ENCODE measurements around the gene TMEM270. TPM values are rescaled to one million over a fixed set of nuclear protein-coding genes. Genes with fewer than 3 reads are reported as not detected.
A peak's percentile ranks its signal among the peaks of the same experiment; 100 is the strongest.
"Not testable (repeated sequence)": the region's sequence is repeated elsewhere in the genome, so short reads cannot be mapped to it uniquely, and the experiment has no call there.

The TMEM270 gene
- total RNA-seq, 1 donor from 2014 or later, result not detected

- peak; percentile 62 for DNase-seq (ENCODE audit: low spot score)
Observed at GRCh38 chr7:73831834-73832651, 28.9 kb upstream of the TMEM270 start.

- DNase-seq (ENCODE audit: low spot score), result no peak
Observed at GRCh38 chr7:73832806-73833205, 28.2 kb upstream of the TMEM270 start.

GRCh38 chr7:73833251-73833919 is 27.6 kb upstream of the TMEM270 start:
- no peak for DNase-seq (ENCODE audit: low spot score)

- no peak for DNase-seq (ENCODE audit: low spot score)
Observed at GRCh38 chr7:73834626-73835191, 26.2 kb upstream of the TMEM270 start.

GRCh38 chr7:73837167-73837566 is 23.8 kb upstream of the TMEM270 start:
- not testable (repeated sequence) for DNase-seq (ENCODE audit: low spot score)

GRCh38 chr7:73838642-73839041 is 22.3 kb upstream of the TMEM270 start:
- no peak for DNase-seq (ENCODE audit: low spot score)

GRCh38 chr7:73839290-73839689 is 21.7 kb upstream of the TMEM270 start:
- DNase-seq (ENCODE audit: low spot score), result no peak

- DNase-seq (ENCODE audit: low spot score), result no peak
Observed at GRCh38 chr7:73839743-73840714, 20.9 kb upstream of the TMEM270 start.

- DNase-seq (ENCODE audit: low spot score), result no peak
Observed at GRCh38 chr7:73840715-73841379, 20.1 kb upstream of the TMEM270 start.

- no peak for DNase-seq (ENCODE audit: low spot score)
Observed at GRCh38 chr7:73841689-73842066, 19.3 kb upstream of the TMEM270 start.

GRCh38 chr7:73842067-73842976 is 18.6 kb upstream of the TMEM270 start, which contains the start of gene METTL27:
TSS of gene METTL27 (minus strand) at chr7:73842516. CDS start at chr7:73842140, 376 bp downstream.
- DNase-seq (ENCODE audit: low spot score), result peak; percentile 96

GRCh38 chr7:73844131-73844547 is 16.8 kb upstream of the TMEM270 start:
- peak; percentile 26 for DNase-seq (ENCODE audit: low spot score)

GRCh38 chr7:73844848-73845460 is 16.0 kb upstream of the TMEM270 start:
- peak; percentile 78 for DNase-seq (ENCODE audit: low spot score)

- peak; percentile 97 for DNase-seq (ENCODE audit: low spot score)
Observed at GRCh38 chr7:73845701-73846195, 15.2 kb upstream of the TMEM270 start.

GRCh38 chr7:73847941-73848723 is 12.8 kb upstream of the TMEM270 start:
- no peak for DNase-seq (ENCODE audit: low spot score)

GRCh38 chr7:73850781-73851207 is 10.2 kb upstream of the TMEM270 start:
- peak; percentile 90 for DNase-seq (ENCODE audit: low spot score)

- peak; percentile 89 for DNase-seq (ENCODE audit: low spot score)
Observed at GRCh38 chr7:73851410-73852338, 9.3 kb upstream of the TMEM270 start.
